GM19240 (cell line): ENCODE data around the gene PTPRK.

Source experiments
- DNase-seq: peaks from one replicate; pipeline ENCODE4 v3.0.0; 2011; ENCODE audit warnings: low spot score; ENCODE audit not compliant: insufficient read length

Gene PTPRK

DNA sequence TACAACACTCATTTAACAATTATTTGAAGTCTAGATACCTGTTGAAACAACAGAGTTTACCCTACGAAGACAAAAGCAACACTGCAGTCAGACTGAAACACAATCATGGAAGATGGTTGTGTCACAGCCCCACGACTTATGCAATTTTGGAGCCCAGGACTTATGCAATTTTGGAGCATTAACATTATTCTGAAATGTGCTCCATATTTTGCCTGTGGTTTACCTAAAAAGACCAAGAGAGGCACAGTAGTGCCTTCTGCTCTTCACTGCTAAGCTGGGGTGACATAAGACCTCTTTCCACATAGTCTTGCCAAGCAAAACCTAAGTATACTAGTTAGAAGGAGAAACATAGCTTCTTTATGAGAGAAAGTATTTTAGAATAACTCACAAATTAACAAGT, 216.5 kb downstream of the PTPRK start:
- DNase-seq, result no peak

GRCh38 chr6:128302942-128303341, 217.5 kb downstream of the PTPRK start:
- no peak for DNase-seq

GRCh38 chr6:128295670-128296069, 224.7 kb downstream of the PTPRK start:
- no peak for DNase-seq

- DNase-seq, result no peak
These were observed 230.2 kb downstream of the PTPRK start for GRCh38 chr6:128290221-128290620.

GRCh38 chr6:128284128-128284527, 236.3 kb downstream of the PTPRK start:
- no peak for DNase-seq

- no peak for DNase-seq
These were observed 237.4 kb downstream of the PTPRK start for GRCh38 chr6:128282961-128283360.

DNA sequence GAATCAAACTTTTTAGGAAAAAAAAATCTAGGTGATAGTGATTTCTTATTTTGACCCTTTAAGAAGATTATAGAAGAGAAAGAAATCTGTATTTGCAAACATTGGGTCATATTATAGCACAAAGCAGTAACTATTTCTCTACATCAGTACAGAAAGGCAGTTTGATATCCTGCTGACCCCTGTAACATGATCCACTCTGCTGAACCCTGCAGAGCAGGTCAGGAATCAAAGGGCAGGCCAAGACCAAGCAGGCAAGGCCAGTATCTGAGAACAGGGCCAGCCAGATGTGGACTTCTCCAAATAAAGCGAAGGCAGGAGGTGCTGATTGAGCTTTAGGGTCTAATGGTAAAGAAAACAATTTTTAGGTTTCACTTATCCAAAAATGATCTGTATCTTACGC, 239.4 kb downstream of the PTPRK start:
- DNase-seq, result no peak

- DNase-seq, result no peak
These were observed 240.3 kb downstream of the PTPRK start for GRCh38 chr6:128280066-128280465.

DNA sequence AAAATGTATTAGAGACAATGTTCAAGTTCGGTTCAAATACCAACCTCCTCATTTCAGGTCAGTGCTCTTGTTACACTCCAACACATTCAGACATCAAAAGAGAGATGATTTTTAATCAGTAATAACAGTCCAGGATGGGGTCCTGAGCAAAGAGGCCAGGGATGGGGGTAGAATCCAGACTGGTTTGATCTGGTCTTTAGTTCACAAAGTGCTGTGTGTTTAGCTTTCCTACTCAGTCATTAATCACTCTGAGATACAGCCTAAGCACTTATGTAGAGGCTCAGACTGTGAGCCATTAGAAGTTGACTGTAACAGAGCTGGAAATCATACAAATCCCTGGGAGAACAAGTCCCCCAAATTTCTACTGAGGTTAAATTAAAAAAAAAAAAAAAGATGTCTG, 241.6 kb downstream of the PTPRK start:
- DNase-seq, result no peak

- DNase-seq, result no peak
These were observed 243.0 kb downstream of the PTPRK start for GRCh38 chr6:128277379-128277778.

GRCh38 chr6:128276311-128276710, 244.1 kb downstream of the PTPRK start:
- DNase-seq, result no peak

- DNase-seq, result no peak
These were observed 244.7 kb downstream of the PTPRK start for GRCh38 chr6:128275681-128276080.

DNA sequence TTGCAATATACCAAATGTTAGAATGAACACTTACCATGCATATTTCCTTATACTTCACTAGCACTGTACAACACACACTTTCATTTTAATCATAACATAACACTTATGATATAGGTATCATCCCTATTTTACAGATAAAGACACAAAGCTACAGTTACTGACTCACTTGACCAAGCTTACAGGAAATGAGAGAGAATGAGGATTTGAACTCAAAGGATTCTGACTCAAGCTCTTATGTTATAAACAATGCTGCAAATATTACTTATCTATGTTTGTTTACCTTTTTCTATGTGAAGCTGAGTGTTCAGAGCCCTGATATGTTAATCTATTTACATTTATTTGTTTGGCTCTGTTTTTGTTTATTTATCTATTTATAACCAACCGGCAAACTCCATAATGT, 245.4 kb downstream of the PTPRK start:
- DNase-seq, result no peak

DNA sequence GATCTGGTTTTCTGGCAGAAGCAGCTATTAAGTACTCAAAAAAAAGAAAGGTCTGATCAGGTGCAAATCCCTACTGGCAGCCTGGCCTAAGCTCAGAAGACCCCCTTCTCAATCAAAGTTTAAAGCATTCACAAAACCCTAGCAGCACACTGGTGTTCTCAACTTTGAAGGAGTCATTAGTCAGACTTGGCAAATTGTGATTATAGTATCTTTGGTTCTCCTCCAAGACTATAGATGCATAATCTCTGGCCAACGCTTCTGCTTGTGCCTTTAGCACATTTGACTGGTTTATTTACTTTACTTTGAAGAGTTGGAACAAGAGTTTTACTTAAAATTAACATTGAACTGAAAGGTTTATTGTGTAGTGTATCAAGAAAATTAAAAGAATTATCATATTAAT, 248.9 kb downstream of the PTPRK start:
- DNase-seq, result no peak

- no peak for DNase-seq
These were observed 249.4 kb downstream of the PTPRK start for GRCh38 chr6:128271011-128271410.

- DNase-seq, result no peak
These were observed 253.5 kb downstream of the PTPRK start for GRCh38 chr6:128266946-128267345.

DNA sequence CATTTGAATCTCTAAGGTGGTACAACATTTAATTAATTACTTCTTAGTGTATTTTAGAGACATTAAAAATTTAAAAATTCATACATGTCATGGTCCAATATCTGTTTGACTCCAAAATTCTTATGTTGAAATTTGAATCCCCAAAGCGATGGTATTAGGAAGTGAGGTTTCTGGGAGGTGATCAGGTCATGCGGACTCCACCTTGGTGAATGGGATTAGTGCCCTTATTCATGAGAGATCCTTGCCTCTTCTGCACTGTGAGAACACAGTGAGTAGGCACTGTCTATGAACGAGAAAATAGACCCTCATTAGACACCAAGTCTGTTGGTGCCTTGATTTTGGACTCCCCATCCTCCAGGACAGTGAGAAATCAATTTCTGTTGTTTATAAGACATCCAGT, 254.7 kb downstream of the PTPRK start:
- no peak for DNase-seq

DNA sequence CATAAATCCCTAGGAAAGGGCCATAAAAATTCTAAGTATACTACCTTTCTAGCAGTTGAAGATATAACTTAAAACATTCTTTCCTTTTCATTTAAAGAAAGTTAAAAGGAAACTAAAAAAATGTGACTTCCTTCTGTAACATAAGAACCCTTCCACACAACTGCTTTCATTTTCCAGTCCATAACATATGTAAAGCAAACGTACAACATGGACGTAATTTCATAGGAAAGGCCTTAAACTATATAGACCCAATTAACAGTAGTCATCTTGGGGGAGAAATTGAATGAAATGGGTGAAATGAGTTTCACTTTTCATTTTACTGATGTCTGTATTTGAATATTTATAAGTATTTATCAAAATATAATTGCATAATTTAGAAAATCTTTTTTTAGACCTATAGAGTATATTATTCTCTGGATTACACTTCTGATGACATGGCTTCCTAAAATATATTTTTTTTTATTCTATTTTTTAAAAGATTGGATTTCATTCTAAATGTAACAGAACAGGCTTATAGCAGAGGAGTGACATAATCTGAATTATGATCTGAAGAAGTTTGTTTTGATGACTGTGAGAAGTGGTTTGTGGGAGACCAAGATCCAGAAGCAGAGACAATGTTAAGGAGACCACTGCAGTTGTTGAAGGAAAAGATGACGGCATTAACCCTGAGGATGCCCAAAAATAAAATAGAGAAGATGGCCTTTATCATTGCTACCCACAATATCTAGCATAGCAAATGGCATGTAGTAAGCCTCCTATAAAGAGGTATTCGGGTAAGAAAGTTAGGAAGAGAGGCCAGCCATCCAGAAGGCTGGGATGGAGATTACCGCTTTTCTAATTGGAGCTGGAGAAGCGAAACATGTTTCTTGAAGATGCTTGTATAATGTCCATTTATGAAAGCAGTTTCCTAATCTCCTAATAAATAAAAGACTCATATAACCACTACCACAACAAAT, 260.4 kb downstream of the PTPRK start:
- DNase-seq, result no peak

DNA sequence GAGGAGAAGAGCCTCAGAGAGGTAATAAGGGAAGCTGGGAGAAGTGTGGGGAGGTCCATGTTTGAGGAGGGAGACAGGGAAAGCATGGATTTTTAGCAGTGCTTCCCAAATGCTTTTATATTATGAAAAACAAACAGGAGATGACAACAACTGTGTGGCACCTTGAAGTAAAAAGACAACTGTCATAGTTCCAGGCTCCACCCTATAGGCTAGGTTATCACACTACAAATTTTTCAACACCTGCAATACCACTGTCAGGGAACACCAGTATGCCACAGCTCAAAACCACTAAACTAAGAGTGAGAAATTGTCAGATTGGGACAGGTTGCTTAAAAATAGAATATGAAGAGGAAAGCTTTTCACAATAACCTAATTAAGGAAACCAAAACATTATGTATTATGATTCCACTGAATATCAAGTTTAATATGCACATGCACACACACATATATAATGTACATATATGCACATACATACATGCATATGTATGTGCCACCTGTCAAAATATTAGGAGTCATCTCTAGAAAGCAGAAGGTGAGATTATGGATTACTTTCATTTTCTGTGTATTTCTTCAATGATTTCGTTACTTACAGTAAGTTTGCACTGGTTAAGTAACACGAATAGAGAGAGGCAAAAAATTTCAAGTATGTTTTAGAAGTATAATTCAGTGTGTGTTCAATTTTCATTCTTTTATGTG, 261.2 kb downstream of the PTPRK start:
- DNase-seq, result no peak

DNA sequence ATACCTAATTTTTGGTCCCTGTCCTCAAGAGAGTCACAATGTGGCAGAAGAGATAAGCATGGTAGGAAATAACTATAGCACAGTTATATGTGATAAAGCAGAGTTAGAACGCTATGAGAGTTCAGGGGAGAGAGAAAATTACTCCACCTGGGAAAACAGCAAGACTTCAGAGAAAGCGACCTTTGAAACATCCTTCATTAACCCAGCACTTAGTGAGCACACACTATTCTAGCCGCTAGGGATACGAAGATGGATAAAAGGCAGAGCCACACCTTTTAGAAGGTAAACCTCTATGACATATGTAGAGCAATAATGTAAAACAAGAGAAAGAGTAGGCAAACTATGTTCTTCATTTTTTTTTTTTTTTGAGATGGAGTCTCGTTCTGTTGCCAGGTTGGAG, 264.3 kb downstream of the PTPRK start:
- DNase-seq, result no peak

- DNase-seq, result no peak
These were observed 267.8 kb downstream of the PTPRK start for GRCh38 chr6:128252341-128253176.
